K562 (cell line): Measurements from ENCODE around the gene TTYH2. TPM values are rescaled to one million over a fixed set of nuclear protein-coding genes. Genes with fewer than 3 reads are reported as not detected.
A peak's percentile ranks its signal among the peaks of the same experiment; 100 is the strongest.

Experiments used
- ARNT ChIP-seq, 2 experiments: fragments of 450-650 bp; IDR thresholded peaks; 2 replicates each; pipeline ENCODE4 v1.6.1; 2016; ENCODE audit warnings: mild to moderate bottlenecking in 1 of 2
- ETV1 ChIP-seq: fragments of 450-650 bp; conservative IDR thresholded peaks from 2 replicates; pipeline ENCODE4 v1.6.1; 2016; ENCODE audit warnings: missing genetic modification characterization, control low read depth, low read depth, missing compliant biosample characterization
- GTF2B ChIP-seq: IDR thresholded peaks from 2 replicates; pipeline ENCODE4 v1.6.1; 2011; ENCODE audit not compliant: insufficient read length; ENCODE audit errors: extremely low read depth
- KHSRP ChIP-seq: fragments of 450-650 bp; IDR thresholded peaks from 2 replicates; pipeline ENCODE4 v1.6.1; 2017
- NCOA2 ChIP-seq, 2 experiments: fragments of 450-650 bp; IDR thresholded peaks; 2 replicates each; pipeline ENCODE4 v1.6.1; 2018; ENCODE audit warnings: mild to moderate bottlenecking in 2 of 2, moderate library complexity in 1 of 2; ENCODE audit not compliant: partially characterized antibody in 2 of 2
- NKRF ChIP-seq: fragments of 450-650 bp; IDR thresholded peaks from 2 replicates; pipeline ENCODE4 v1.6.1; 2016; ENCODE audit warnings: borderline replicate concordance
- PRMT5 ChIP-seq: sonication (generic); formaldehyde crosslinking; IDR thresholded peaks from 2 replicates; pipeline ENCODE4 v1.5.0; 2020; ENCODE audit warnings: missing genetic modification reagents
- RUNX1 ChIP-seq: sonication (generic); IDR thresholded peaks from 2 replicates; pipeline ENCODE4 v1.6.1; 2016; ENCODE audit warnings: antibody characterized with exemption, low read depth
- SAFB2 ChIP-seq: fragments of 200-400 bp; formaldehyde crosslinking; IDR thresholded peaks from 2 replicates; pipeline ENCODE4 v1.6.1; 2018; ENCODE audit warnings: borderline replicate concordance, low read length, low read depth, moderate library complexity; ENCODE audit not compliant: severe bottlenecking
- SLC30A9 ChIP-seq: fragments of 250-450 bp; sonication (Bioruptor Pico); IDR thresholded peaks from 2 replicates; pipeline ENCODE4 v1.8.0; 2022; ENCODE audit warnings: mild to moderate bottlenecking, moderate library complexity
- STAT5A ChIP-seq: IDR thresholded peaks from 2 replicates; pipeline ENCODE4 v1.6.1; 2012; ENCODE audit warnings: low read length, inconsistent platforms, borderline replicate concordance
- TAF9B ChIP-seq: fragments of 450-650 bp; IDR thresholded peaks from 2 replicates; pipeline ENCODE4 v1.6.1; 2018; ENCODE audit warnings: mild to moderate bottlenecking; ENCODE audit not compliant: partially characterized antibody
- TCF7L2 ChIP-seq: fragments of 150-350 bp; IDR thresholded peaks from 2 replicates; pipeline ENCODE4 v1.6.1; 2016; ENCODE audit warnings: low read depth, mild to moderate bottlenecking, low read length, moderate library complexity
- VEZF1 ChIP-seq: fragments of 200-800 bp; sonication (Bioruptor generic); IDR thresholded peaks from 2 replicates; pipeline ENCODE4 v1.6.1; 2017; ENCODE audit warnings: missing genetic modification characterization, missing compliant biosample characterization
- ZBED1 ChIP-seq: IDR thresholded peaks from 2 replicates; pipeline ENCODE4 v1.6.1; 2014
- ZBTB17 ChIP-seq: fragments of 450-650 bp; formaldehyde crosslinking; IDR thresholded peaks from 2 replicates; pipeline ENCODE4 v1.4.0; 2020; ENCODE audit warnings: mild to moderate bottlenecking
- ZEB2 ChIP-seq: fragments of 450-650 bp; IDR thresholded peaks from 2 replicates; pipeline ENCODE4 v1.6.1; 2016
- ZNF12 ChIP-seq: sonication (generic); formaldehyde crosslinking; IDR thresholded peaks from 2 replicates; pipeline ENCODE4 v1.4.0; 2020; ENCODE audit warnings: mild to moderate bottlenecking, missing genetic modification reagents
- ZNF232 ChIP-seq: sonication (generic); formaldehyde crosslinking; IDR thresholded peaks from 2 replicates; pipeline ENCODE4 v1.8.0; 2022; ENCODE audit warnings: mild to moderate bottlenecking, missing genetic modification reagents
- ZNF354B ChIP-seq: fragments of 250-450 bp; sonication (Bioruptor Pico); IDR thresholded peaks from 2 replicates; pipeline ENCODE4 v1.4.0; 2020
- ZNF740 ChIP-seq, 3 experiments: fragments of 200-800 bp in 1 of 3; sonication (Bioruptor generic) in 1 of 3; sonication (generic) in 1 of 3; formaldehyde crosslinking in 1 of 3; IDR thresholded peaks; 2 replicates each; pipeline versions ENCODE4 v1.6.1 to v1.8.0; 2016 to 2022; ENCODE audit warnings: mild to moderate bottlenecking in 2 of 3, missing compliant biosample characterization in 2 of 3, missing genetic modification characterization in 2 of 3, missing genetic modification reagents in 1 of 3
- polyA plus RNA-seq, 8 experiments: library from polyadenylated mRNA; depleted of rRNA in 4 of 8; stranded (reverse) in 5 of 8; unstranded in 3 of 8; fragments of >200 nt; fragmentation: Nextera tagmentation in 2 of 8; fragmentation: Illumina TruSeq in 1 of 8; extraction: Ambion mirVana in 2 of 8; extraction: Trizol in 1 of 8; gene quantifications; 2 replicates each; pipeline versions ENCODE4 v1.2.1 to v1.2.3, GENCODE V29; 2011 to 2014; ENCODE audit warnings: inconsistent platforms in 1 of 8, missing spikeins in 1 of 8
- total RNA-seq, 7 experiments: library from RNA; depleted of rRNA in 6 of 7; stranded (reverse); fragments of >200 nt in 6 of 7; fragmentation: Illumina TruSeq in 2 of 7; extraction: Trizol in 2 of 7; gene quantifications; 2 replicates each; pipeline versions ENCODE4 v1.2.1 to v1.2.3, GENCODE V29; 2011 to 2021; ENCODE audit warnings: low replicate concordance in 1 of 7
- TF ChIP-seq, protein P1 (sequence below): fragments of 250-450 bp; sonication (Bioruptor Pico); IDR thresholded peaks from 2 replicates; pipeline ENCODE4 v1.8.0; 2021; ENCODE audit warnings: moderate library complexity, mild to moderate bottlenecking, inconsistent platforms

Gene TTYH2
- total and polyA plus RNA-seq, 9 of the 15 experiments (the other 6 are each of a cell fraction or from before 2014, with no cell fraction given): 0.03 to 2.0 (median 0.91) TPM

DNA sequence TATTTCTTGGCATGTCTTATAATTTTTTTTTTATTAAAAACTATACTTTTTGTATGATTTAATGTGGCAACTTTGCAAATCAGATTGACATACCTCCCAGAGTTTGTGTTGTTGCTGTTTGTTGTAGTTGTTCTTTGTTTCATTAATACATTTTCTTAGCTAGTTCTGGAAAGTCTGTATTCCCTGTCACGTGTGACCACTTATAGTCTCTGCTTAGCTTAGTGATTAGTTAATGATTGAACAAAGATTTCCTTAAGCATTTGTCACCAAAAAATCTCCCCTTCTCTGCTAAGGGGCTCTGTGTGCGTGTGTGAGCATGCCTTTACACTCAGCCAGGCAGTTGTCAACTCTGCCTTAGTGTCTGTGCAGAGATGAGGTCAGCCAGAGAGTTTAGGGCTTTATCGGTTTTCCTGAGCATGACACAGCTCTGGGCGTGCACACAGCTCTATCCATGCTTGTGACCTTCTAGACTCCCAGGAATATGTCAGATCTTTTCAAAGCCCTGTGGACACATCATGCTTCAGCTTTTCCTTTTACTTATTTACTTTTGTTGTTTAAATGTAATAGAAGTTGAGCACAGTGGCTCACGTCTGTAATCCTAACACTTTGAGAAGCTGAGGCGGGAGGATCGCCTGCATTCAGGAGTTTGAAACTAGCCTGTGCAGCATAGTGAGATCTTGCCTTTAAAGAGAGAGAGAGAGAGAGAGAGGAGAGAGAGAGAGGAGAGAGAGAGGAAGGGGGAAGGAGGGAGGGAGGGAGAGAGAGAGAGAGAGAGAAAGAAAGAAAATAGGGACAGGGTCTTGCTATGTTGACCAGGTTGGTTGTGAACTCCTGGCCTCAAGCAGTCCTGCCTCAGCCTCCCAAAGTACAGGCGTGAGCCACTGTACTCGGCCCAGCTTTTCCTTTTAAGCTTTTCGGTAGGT, 82.5 kb downstream of the TTYH2 start (continued):
- no peak for TF ChIP-seq ZNF740 (CRISPR knock-in tag; IDR thresholded peaks at IDR 0.05)
- no peak for TF ChIP-seq ZNF740 (tag; IDR thresholded peaks at IDR 0.05)
- peak; percentile 58; the same call in 1 of the 2 replicates for TF ChIP-seq VEZF1 (CRISPR knock-in tag)
- no peak for TF ChIP-seq TCF7L2
- TF ChIP-seq GTF2B: no peak
- TF ChIP-seq, protein P1, sequence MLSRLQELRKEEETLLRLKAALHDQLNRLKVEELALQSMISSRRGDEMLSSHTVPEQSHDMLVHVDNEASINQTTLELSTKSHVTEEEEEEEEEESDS (CRISPR knock-in tag): no peak
- no peak for TF ChIP-seq KHSRP
- TF ChIP-seq ARNT (IDR thresholded peaks at IDR 0.05): 0 out of 4 replicates have a peak, but pooled peaks of 1 of the 2 experiments have one; percentile 16
- TF ChIP-seq SAFB2: no peak
- no peak for TF ChIP-seq RUNX1
- no peak for TF ChIP-seq TAF9B
- no peak for TF ChIP-seq SLC30A9
- TF ChIP-seq ZEB2: no peak
- TF ChIP-seq ETV1 (tag): peak; percentile 4; the same call in 1 of the 2 replicates
- no peak for TF ChIP-seq NKRF
- no peak for TF ChIP-seq ZNF354B (CRISPR knock-in tag)
- TF ChIP-seq ZBED1: no peak
- TF ChIP-seq NCOA2 (IDR thresholded peaks at IDR 0.05; ENCODE audit: partially characterized antibody in 2 of 2): no peak
- TF ChIP-seq STAT5A: no peak
- no peak for TF ChIP-seq PRMT5
- TF ChIP-seq ZBTB17 (CRISPR knock-in tag): peak; percentile 27; the same call in 1 of the 2 replicates
- no peak for TF ChIP-seq ZNF12
- no peak for TF ChIP-seq ZNF232 (CRISPR knock-in tag)
